GM21526 (cell line): ENCODE measurements around the gene CTXN1.

Source experiments
- ATAC-seq: cut with Tn5 transposase; IDR thresholded peaks from one replicate; pipeline ENCODE4 v1.9.1; 2021; ENCODE audit warnings: moderate library complexity; ENCODE audit not compliant: unreplicated experiment, low FRiP score

Gene CTXN1

GRCh38 chr19:7915250-7916102, 10.5 kb downstream of the CTXN1 start:
- ATAC-seq: no peak

DNA sequence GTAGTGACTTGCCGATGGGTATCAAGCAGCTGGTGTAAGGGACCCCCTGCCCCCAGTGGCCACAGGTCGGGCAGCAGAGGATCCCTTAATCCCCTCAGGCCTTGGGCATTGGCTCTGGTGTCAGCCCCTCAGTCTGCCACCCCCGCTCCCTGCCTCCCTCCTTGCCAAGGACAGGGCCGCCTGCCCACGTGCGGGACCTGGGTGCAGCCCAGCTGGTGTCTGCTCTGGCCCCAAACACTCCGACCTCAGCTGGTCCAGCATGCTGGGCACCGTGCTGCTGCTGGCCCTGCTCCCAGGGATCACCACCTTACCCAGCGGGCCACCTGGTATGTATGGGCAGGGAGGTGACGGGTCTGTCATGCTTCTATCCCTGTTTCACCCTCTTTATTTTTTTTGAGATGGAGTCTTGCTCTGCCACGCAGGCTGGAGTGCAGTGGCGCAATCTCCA, 11.3 kb downstream of the CTXN1 start, which contains the start of gene TGFBR3L:
Gene TGFBR3L, plus strand, starts transcription at position 233 of the 448 bp plus-strand sequence.
- no peak for ATAC-seq

DNA sequence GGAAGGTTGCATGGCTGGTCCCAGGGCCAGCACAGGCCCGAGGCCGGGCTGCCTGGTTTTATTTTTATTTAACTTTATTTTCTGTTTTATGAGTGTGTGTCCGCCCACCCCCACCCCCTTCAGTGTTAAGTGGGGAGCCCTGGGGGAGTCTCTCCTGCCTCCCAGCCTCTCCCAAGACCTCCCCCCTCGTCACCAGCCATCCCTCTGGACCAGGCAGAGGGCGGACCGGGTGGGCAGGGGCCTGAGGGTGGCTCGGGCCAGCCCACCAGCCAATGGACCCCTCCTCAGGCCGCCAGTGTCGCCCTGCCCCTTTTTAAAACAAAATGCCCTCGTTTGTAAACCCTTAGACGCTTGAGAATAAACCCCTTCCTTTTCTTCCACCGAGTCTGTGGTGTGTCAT, 11.8 kb downstream of the CTXN1 start:
- no peak for ATAC-seq

GRCh38 chr19:7913652-7914051, 12.3 kb downstream of the CTXN1 start:
- ATAC-seq: no peak

GRCh38 chr19:7912697-7913564, 13.0 kb downstream of the CTXN1 start:
- no peak for ATAC-seq

- no peak for ATAC-seq
Measured at GRCh38 chr19:7912144-7912696, 13.7 kb downstream of the CTXN1 start.

- no peak for ATAC-seq
Measured at GRCh38 chr19:7911508-7912143, 14.3 kb downstream of the CTXN1 start.

DNA sequence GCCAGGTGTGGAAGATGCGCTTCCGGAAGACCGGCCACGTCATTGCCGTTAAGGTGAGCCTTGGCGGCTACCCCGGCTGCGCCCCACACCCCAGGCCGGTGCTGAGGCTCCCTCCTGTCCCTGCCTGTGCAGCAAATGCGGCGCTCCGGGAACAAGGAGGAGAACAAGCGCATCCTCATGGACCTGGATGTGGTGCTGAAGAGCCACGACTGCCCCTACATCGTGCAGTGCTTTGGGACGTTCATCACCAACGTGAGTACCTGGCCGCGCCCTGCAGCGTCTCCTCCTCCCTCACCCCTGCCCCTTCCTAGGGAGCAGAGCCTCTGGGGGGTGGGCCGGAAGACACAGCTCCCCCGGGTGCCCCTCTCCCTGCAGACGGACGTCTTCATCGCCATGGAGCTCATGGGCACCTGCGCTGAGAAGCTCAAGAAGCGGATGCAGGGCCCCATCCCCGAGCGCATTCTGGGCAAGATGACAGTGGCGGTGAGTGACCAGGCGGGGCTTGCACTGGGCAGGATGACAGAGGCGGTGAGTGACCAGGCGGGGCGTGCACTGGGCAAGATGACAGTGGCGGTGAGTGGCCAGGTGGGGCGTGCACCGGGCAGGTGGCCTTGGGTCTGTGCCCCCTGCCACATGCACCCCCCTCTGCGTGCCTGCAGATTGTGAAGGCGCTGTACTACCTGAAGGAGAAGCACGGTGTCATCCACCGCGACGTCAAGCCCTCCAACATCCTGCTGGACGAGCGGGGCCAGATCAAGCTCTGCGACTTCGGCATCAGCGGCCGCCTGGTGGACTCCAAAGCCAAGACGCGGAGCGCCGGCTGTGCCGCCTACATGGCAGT, 15.4 kb downstream of the CTXN1 start:
- ATAC-seq: no peak

GRCh38 chr19:7909471-7910067, 16.4 kb downstream of the CTXN1 start:
- no peak for ATAC-seq

GRCh38 chr19:7908742-7909461, 17.0 kb downstream of the CTXN1 start:
- no peak for ATAC-seq

DNA sequence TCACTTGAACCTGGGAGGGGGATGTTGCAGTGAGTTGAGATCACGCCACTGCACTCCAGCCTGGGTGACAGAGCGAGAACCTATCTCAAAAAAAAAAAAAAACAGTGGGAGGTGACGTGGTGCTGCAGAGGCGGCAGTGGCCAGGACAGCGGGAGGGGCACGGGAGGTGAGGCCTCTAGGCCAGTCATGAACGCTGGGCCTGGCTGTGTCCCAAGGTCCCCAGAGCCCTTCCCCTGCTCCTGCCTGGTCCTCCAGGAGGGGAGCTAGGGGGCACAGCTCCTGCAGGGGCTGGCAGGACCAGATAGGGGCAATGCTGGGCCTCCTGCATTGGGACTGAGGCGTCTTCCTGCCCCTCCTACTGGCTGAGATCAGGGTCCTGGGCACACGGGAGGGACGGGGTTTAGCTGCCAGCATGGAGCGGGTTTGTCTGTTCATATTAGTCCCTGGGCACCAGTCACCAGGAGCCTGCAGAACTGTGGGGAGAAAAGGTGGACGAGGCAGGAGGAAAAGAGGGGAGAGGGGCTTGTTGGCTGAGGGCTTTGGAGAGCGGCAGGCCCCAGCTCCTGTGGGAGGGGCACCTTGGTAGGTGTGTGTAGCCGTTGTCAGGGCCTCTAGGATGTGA, 17.7 kb downstream of the CTXN1 start:
- ATAC-seq: no peak

DNA sequence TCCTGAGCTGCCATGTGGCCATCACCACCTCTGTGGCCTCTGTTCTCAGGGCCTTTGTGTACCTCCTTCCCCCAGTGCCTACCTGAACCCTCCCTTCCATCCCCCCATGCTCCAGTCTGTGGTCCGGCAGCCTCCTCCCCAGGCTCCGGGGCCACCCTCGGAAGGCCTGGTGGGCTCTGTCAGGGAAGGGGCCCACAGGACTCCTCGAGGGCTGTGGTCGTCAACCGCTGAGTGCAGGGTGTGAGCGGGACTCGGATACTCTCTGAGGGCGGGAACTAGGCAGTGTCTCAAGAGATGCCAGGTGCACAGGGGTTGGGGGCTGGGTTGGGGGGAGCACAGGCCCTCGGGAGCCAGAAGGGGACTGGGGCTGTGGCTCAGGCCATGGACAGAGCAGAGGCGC, 18.4 kb downstream of the CTXN1 start:
- ATAC-seq: no peak

GRCh38 chr19:7907122-7907521, 18.8 kb downstream of the CTXN1 start:
- ATAC-seq: no peak

- no peak for ATAC-seq
Measured at GRCh38 chr19:7905859-7906258, 20.1 kb downstream of the CTXN1 start.

DNA sequence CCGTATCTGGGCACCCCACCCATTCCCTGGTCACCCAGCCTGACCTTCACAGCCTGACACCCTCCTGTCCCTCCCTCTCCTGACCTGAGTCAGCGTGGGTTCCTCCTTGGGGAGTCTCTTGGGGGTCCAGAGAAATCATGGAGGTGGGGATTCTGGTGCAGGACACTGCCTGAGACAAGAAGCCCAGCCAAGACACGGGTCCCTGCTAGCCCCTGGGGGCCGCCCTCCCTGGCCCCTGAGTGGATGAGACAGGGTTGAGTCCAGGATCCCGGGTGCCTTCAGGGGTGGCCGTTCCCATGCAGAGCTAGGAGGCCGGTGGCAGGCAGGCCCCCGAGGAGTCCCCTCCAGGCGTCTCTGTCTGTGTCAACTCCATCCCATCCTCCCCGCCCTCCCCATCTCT, 20.7 kb downstream of the CTXN1 start:
- ATAC-seq: no peak

DNA sequence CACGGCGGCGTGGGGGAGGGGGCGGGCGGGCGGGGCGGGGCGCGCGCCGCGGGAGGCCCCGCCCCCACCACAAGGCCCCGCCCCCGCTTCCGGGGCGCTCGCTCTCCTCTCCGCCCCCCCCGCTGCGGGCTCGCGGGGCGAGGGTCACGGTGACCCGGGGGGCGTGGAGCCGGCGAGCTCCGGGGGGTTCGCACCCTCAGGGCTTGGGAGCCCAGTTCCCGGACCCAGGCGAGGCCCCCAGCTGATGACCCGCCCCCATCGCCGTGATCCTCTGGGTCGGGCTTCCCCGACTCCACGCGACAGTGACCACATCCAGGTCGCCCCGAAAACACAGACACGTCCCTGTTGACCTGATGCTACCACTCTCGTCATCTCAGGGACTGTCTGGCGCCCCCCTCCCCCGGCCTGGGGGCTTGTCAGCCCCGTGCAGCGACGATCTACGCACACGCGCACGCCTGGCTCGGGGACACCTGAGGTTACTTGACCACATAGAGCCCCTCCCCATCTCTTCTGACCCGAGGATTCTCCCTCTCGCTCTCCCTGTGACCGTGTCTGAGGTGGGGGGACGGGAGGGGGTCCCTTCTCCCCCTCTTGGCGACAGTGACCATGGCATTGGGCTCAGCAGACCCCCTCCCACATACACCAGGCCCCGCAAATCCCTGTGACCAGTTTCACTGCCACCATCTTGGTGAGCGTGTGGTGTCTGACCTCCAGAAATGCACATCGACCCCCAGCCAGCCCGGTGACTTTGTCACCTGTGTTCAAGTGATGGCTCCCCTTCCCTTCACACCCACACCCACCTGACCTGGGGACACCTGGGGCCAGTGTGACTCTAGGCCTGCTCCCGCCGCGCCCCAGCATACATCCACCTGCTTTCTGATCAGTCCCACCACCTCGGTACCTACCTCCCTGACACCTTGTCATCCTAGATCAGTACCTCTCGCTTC, 21.6 kb downstream of the CTXN1 start:
- ATAC-seq: peak; percentile 26
